CD4-positive, alpha-beta T cell (primary cell): Measurements from ENCODE around the gene MACROD2. TPM values are rescaled to one million over a fixed set of nuclear protein-coding genes. Genes with fewer than 3 reads are reported as not detected.

Source experiments
- ATAC-seq: fragments of 200-7000 bp; cut with Tn5 transposase; one replicate; pipeline ENCODE4 v1.10.0; 2022; ENCODE audit warnings: mild to moderate bottlenecking; ENCODE audit not compliant: poor library complexity
- CTCF ChIA-PET: fragments of 350-600 bp; sonication (Branson Sonifier 250); formaldehyde crosslinking; loops from one replicate; lab custom pipeline; 2021; ENCODE audit warnings: antibody characterized with exemption, inconsistent platforms; lab: Charles Lee
- POLR2A ChIA-PET: fragments of 350-600 bp; sonication (Branson Sonifier 250); formaldehyde crosslinking; loops from one replicate; lab custom pipeline; 2021; ENCODE audit warnings: antibody characterized with exemption, inconsistent platforms; lab: Charles Lee
- DNase-seq, 14 experiments: peaks; one replicate each; pipeline ENCODE4 v3.0.0-alpha.2; 2013 to 2020; ENCODE audit warnings: mixed read lengths in 2 of 14
- H3K27ac ChIP-seq, 2 donors: one replicate each; pipeline versions ENCODE4 v1.5.1 to v1.7.0; 2013; ENCODE audit warnings: low read length in 2 of 2, low read depth in 1 of 2, mild to moderate bottlenecking in 1 of 2
- H3K27me3 ChIP-seq, 2 experiments: 1 replicate in 1 of 2; 2 replicates in 1 of 2; pipeline versions ENCODE4 v1.6.1 to v1.7.0; 2013; ENCODE audit warnings: low read length in 2 of 2, control low read depth in 1 of 2, mild to moderate bottlenecking in 1 of 2, moderate library complexity in 1 of 2; ENCODE audit not compliant: insufficient read depth in 2 of 2, control insufficient read depth in 1 of 2
- H3K36me3 ChIP-seq: one replicate; pipeline ENCODE4 v1.6.1; 2013; ENCODE audit warnings: low read length, control low read depth; ENCODE audit not compliant: insufficient read depth
- H3K4me1 ChIP-seq: one replicate; pipeline ENCODE4 v1.6.1; 2013; ENCODE audit warnings: low read length, control low read depth; ENCODE audit not compliant: insufficient read depth
- H3K4me3 ChIP-seq: one replicate; pipeline ENCODE4 v1.5.1; 2013; ENCODE audit warnings: mild to moderate bottlenecking, low read length, moderate library complexity
- H3K9me3 ChIP-seq, 2 experiments: 1 replicate in 1 of 2; 2 replicates in 1 of 2; pipeline versions ENCODE4 v1.6.1 to v1.7.0; 2013; ENCODE audit warnings: low read length in 2 of 2, mild to moderate bottlenecking in 2 of 2, control low read depth in 1 of 2, moderate library complexity in 1 of 2; ENCODE audit not compliant: control insufficient read depth in 1 of 2, insufficient read depth in 1 of 2
- H3K27ac Mint-ChIP-seq: one replicate; pipeline ENCODE4 v1.8.0; 2020; ENCODE audit warnings: mixed read lengths
- H3K27me3 Mint-ChIP-seq: one replicate; pipeline ENCODE4 v1.8.0; 2021; ENCODE audit warnings: mixed read lengths
- H3K36me3 Mint-ChIP-seq: one replicate; pipeline ENCODE4 v1.8.0; 2021; ENCODE audit warnings: low read depth, mixed read lengths
- H3K4me1 Mint-ChIP-seq: one replicate; pipeline ENCODE4 v1.8.0; 2021; ENCODE audit warnings: low read depth, mixed read lengths
- H3K4me3 Mint-ChIP-seq: one replicate; pipeline ENCODE4 v1.8.0; 2020; ENCODE audit warnings: mild to moderate bottlenecking, mixed read lengths
- H3K9me3 Mint-ChIP-seq: one replicate; pipeline ENCODE4 v1.8.0; 2020; ENCODE audit warnings: mixed read lengths
- CTCF ChIP-seq: fragments of 200-600 bp; IDR thresholded peaks from one replicate; pipeline ENCODE4 v1.8.0; 2022; ENCODE audit warnings: antibody characterized with exemption, mild to moderate bottlenecking
- intact Hi-C, 2 experiments: fragments of 100-400 bp; cut with DNase I in 1 of 2; cut with micrococcal nuclease in 1 of 2; formaldehyde crosslinking; loops; one replicate each; pipeline versions ENCODE4 v1.15.1 to v1.9.0; 2023 to 2025; cut with DNase I, micrococcal nuclease
- total RNA-seq, 174 experiments: library from RNA in 2 of 174; stranded (reverse) in 2 of 174; gene quantifications; one replicate each; pipeline ENCODE4 v1.2.3 and lab custom pipeline; 2021 to 2026

Gene MACROD2
- total RNA-seq, 2 experiments from 2014 or later = not detected

- POLR2A ChIA-PET = no interaction called here
- TF ChIP-seq CTCF = no peak
Measured at GRCh38 chr20:15899967-15900366, 1904.7 kb downstream of the MACROD2 start.

GRCh38 chr20:15900443-15900842 is 1905.1 kb downstream of the MACROD2 start:
- peaks cover 6% of the 10 kb centered on the region for H3K4me1 Mint-ChIP-seq
- no peak overlapping the region for H3K27ac ChIP-seq
- no peak overlapping the region for H3K4me3 ChIP-seq
- TF ChIP-seq CTCF = no peak
- no peak overlapping the region for H3K4me3 Mint-ChIP-seq
- POLR2A ChIA-PET = no interaction called here
- no peaks in the 10 kb centered on the region for H3K36me3 Mint-ChIP-seq
- H3K27me3 ChIP-seq = no peaks in the 10 kb centered on the region
- H3K27me3 Mint-ChIP-seq = no peaks in the 10 kb centered on the region
- H3K9me3 Mint-ChIP-seq = peaks cover 3% of the 10 kb centered on the region
- H3K36me3 ChIP-seq = no peaks in the 10 kb centered on the region
- DNase-seq (no peak), ATAC-seq (no peak)
- H3K4me1 ChIP-seq = no peaks in the 10 kb centered on the region
- intact Hi-C loops = no loop called here
- no peak overlapping the region for H3K27ac Mint-ChIP-seq
- peaks cover 0 to 15% of the 10 kb centered on the region in 2 experiments for H3K9me3 ChIP-seq
- CTCF ChIA-PET = no interaction called here

More at GRCh38 chr20:15899967-15900366, 1904.7 kb downstream of the MACROD2 start:
- CTCF ChIA-PET = no interaction called here
- H3K27ac ChIP-seq = no peak overlapping the region
- H3K9me3 ChIP-seq = peaks cover 0 to 18% of the 10 kb centered on the region in 2 experiments
- H3K27me3 ChIP-seq = no peaks in the 10 kb centered on the region
- H3K27me3 Mint-ChIP-seq = no peaks in the 10 kb centered on the region
- no peaks in the 10 kb centered on the region for H3K4me1 ChIP-seq
- no peak overlapping the region for H3K4me3 Mint-ChIP-seq
- H3K9me3 Mint-ChIP-seq = peaks cover 3% of the 10 kb centered on the region
- H3K36me3 ChIP-seq = no peaks in the 10 kb centered on the region
- no peak for DNase-seq
- H3K4me3 ChIP-seq = no peak overlapping the region
- H3K4me1 Mint-ChIP-seq = peaks cover 6% of the 10 kb centered on the region
- H3K36me3 Mint-ChIP-seq = no peaks in the 10 kb centered on the region
- H3K27ac Mint-ChIP-seq = no peak overlapping the region
- intact Hi-C loops = no loop called here
- no peak for ATAC-seq

- intact Hi-C loops = no loop called here
- no peaks in the 10 kb centered on the region for H3K27me3 Mint-ChIP-seq
- no peaks in the 10 kb centered on the region for H3K27me3 ChIP-seq
- peaks cover 0 to 14% of the 10 kb centered on the region in 2 experiments for H3K9me3 ChIP-seq
- no peaks in the 10 kb centered on the region for H3K36me3 Mint-ChIP-seq
- DNase-seq (no peak), ATAC-seq (no peak)
- CTCF ChIA-PET = no interaction called here
- H3K36me3 ChIP-seq = no peaks in the 10 kb centered on the region
- H3K27ac Mint-ChIP-seq = no peak overlapping the region
- no peaks in the 10 kb centered on the region for H3K4me1 ChIP-seq
- no peaks in the 10 kb centered on the region for H3K4me1 Mint-ChIP-seq
- no peak overlapping the region for H3K4me3 Mint-ChIP-seq
- no peak overlapping the region for H3K4me3 ChIP-seq
- no peaks in the 10 kb centered on the region for H3K9me3 Mint-ChIP-seq
- POLR2A ChIA-PET = no interaction called here
- TF ChIP-seq CTCF = no peak
- H3K27ac ChIP-seq = no peak overlapping the region
Measured at GRCh38 chr20:15902493-15902892, 1907.2 kb downstream of the MACROD2 start.
